SKM-1 (cell line): Measurements from ENCODE around the gene CPNE2.

Source experiments
- DNase-seq: peaks from one replicate; lab custom pipeline; 2025; ENCODE audit not compliant: unreplicated experiment; lab: John Stamatoyannopoulos, UW

The CPNE2 gene

DNA sequence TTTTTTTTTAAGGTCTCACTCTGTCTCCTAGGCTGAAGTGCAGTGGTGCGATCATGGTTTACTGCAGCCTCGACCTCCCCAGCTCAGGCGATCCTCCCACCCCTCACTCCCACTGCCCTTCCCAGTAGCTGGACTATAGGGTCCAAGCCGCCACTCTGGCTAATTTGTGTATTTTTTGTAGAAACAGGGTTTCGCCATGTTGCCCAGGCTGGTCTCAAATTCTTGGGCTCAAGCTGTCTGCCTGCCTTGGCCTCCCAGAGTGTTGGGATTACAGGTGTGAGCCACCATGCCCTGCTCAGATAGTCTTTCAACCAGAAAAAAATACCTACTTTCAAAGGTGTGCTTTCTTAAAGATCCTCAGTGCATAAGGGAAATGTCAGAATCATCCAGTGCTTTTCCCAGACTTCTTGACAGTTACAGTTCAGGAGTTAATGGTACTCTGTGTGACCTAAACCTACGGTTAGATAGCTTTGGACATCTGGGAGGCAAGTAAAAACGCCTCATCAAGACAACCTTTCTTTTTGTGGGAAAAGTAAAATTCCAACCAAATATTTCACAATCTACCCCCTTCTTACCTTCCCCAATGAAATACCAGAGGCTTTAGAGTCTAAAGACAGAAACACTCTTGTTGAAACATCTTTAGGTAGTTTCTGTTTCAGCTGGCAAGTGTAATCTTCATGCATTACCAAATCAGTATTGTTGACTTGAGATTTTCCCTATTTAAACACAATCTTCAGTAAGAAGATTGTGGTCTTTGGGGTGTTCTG is 100.5 kb downstream of the CPNE2 start:
- DNase-seq, result no peak

DNA sequence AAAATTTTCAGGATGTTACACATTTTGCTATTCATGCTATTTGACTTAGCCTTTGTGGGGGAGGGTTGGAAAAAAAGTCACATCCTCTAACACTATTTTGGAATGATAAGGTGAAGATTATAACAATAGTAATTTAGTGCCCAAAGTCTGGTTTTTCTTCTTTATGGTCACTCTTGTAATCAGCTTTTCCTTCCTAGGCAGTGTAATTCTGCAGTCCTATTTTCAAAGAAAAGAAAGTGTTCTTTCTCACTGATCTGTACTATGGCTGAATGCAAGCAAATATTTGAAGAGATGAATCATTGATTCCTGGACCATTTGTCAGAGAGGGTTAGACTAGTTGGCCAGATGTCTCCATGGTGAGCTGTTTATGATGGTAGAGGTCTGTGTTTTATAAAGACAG is 102.1 kb downstream of the CPNE2 start:
- no peak for DNase-seq

DNA sequence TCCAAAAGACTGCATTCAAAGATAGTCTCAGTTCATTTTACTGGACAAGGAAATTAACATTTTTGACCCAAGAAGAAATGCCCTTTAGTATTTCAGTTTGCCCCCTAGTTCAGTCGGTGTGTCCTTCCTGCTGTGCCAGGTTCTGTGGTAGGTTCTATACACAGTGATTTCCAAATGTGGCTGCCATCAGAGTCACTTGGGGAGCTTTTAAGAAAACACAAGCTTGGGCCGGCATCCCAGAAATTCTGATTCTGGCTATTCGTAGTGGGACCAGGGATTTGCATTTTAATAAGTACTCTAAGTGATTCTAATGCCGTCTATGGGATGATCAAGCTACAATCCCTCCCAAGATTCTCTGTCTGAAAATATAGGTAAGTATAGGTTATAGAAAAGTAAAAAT is 103.9 kb downstream of the CPNE2 start:
- DNase-seq, result no peak

DNA sequence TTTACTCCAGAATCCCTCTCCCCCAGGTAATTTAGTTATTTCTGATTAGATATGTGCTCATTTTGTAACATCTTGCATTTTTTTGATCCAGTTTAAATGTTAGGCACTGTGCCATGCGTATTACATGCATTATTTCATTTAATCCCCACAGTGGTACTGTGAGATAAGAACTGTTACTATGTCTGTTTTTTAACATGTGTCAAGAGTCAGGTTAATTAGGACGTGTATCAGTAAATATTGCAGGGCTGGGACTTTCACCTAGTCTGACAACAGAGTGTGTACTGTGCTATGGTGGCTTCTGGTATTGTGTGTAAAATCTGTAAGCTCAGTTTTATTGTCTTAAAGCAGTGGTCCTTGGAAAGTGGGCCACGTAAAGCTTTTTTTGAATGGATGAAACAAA is 104.4 kb downstream of the CPNE2 start:
- no peak for DNase-seq
